Stimulated activated naive CD4-positive, alpha-beta T cell treated with Interleukin-2 at 50 U/mL for 16 hours (primary cell): ENCODE results near the gene TBC1D26.
"Not testable (repeated sequence)": the region's sequence is repeated elsewhere in the genome, so short reads cannot be mapped to it uniquely, and the experiment has no call there.

Experiments used
- DNase-seq: peaks from one replicate; lab custom pipeline; 2025; lab: John Stamatoyannopoulos, UW

Gene TBC1D26

DNA sequence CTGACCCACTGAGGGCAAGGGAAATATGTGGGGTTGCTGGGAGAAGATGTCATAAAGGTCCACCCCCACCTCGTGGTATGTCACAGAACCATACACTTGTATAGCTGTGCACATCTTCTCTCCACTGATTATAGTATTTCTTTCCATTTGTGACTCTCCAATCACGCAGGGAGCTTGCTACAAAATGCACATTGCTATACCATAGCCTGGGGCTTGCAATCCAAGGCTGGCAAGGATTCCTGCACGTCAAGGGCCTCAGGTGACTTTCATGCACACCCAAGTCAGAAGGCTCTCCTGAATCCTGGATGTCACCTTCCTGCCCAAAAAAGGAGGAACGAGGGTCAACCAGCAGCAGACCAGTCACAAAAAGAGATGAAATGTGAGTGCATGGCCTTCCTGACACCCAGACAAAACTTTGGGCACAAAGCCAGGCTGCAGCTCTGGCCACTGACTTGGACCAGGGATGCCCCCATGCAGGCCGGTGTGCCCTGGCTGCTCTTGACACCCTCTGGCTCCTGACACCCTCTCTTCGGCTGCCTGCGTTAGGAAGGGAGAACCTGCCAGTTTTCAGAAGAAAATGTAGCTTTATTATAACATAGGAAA, 12.1 kb downstream of the TBC1D26 start:
- DNase-seq = no peak

DNA sequence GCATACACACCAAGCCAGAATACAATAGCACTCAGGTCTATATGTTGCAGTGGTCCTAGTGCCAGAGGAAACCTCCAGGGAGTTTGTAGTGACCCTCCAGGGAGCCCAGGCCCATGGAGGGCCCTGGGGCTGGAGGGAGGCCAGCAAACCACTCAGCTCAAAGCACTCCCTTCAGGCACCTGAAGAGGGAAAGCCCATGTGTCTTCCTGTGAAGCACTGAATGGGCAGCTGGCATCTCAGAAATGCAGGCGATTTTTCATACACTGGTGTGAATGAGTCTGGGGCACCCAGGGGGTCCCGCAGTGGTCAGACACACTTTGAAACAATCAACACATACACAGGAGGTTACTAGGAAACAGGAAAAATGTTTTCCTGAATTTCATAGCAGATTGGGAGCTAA, 12.8 kb downstream of the TBC1D26 start:
- no peak for DNase-seq

DNA sequence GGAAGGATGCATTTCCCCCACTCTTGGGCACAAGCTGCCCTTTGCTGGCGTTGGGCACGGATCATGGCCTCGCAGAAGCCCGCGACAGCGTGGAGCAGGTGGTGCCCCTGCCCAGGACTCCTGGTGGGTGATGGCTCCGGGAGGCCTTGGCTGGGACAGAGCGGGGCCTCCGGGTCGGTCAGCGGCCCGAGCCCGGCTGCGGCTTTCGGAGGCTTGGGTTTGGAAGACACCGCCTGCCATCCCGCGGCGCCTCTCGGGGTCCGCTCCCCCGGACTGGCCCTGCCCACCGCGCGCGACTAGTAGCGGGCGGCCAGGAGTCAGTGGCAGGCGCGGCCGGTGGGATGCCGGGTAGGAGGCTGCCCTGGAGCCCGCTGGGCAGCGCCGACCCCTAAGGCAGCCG, 17.3 kb downstream of the TBC1D26 start:
- not testable (repeated sequence) for DNase-seq

DNA sequence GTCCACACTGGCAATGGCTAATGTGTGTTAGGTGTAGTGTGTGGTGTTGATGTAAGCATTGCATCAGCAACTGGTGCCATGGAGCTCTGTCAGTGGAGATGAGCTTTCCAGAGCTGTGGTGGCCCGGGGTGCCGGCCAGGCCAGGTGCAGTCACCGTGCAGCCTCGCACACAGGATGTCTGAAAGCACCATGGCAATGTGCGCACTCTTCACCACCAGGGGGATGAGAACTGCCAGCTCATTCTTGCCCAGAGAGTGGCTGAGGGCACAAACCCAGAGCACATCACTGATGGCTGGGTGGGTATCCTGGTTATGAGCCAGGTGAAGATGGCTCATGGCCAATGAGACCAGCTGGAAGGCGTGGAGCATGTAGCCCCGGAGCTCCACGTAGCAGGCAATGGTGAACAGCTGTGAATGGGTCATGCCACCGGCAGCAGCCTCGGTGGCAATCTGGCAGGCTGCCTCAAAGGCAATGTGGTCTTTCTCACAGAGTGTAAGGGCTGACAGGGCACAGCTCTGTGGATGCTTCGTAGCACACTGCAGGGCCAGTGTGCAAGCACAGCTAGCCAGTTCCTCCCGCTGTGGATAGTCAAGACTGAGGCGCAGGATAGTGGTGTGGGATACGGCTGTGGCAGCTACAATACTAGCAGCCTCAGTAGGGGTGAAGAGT, 36.9 kb downstream of the TBC1D26 start:
- DNase-seq = not testable (repeated sequence)

DNA sequence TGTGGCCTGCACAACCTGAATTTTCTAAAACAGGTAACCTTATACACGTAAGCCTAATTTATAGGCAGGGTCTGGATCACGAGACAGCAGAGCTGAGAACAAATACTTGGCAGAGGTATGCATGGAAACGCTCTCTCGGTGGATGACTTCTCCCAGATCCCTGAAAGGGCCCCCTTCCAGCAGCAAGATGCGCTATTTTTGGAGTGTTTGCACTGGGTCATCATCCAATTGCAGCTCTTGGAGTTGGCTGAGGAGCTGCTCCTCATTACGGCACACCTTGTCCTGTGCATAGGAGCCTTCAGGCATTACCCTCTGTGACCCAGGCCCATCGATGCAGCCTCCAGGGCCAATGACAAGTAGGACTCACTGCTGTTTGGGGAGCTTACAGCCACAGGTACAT, 38.6 kb downstream of the TBC1D26 start:
- not testable (repeated sequence) for DNase-seq

DNA sequence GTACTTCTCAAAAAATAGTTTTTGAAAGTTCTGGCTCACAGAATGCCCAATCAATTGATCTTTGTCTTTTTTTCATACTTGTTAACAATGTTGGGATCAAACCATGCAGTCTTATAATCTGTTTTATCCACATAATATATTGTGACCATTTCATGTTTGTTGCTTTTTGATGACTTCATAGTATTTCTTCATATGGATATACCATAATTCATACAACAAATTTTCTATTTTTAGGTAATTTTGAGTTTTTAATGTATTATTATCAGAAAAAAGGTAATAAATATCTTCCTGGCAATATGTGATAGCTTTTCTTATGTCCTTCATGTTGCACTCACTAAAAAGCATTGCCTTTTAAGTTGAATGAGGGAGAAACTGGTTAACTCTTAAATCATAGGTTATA, 44.8 kb downstream of the TBC1D26 start:
- no peak for DNase-seq

DNA sequence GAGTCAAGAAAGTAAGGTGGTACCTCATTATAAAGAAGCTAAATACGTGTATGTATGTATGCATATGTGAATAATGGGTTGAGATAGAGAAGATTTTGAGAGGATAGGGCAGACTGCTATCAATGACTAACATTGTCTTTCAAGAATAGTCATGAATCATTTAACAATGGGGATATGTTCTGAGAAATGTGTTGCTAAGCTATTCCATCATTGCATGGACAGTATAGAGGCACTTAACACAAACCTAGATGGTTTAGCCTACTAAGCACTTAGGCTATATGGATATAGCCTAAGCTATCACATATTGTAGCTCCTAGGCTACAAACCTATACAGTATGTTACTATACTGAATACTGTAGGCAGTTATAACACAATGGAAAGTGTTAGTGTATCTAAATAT, 45.2 kb downstream of the TBC1D26 start:
- no peak for DNase-seq

DNA sequence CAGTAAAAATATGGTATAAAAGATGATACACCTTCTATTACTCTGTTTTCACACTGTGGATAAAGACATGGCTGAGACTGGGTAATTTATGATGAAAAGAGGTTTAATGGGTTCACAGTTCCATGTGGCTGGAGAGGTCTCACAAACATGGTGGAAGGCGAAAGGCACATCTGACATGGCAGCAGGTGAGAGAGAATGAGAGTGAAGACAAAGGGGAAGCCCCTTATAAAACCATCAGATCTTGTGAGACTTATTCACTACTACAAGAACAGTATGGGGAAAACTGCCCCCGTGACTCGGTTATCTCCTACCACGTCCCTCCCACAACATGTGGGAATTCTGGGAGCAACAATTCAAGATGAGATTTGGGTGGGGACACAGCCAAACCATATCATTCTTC, 45.6 kb downstream of the TBC1D26 start:
- DNase-seq = no peak

DNA sequence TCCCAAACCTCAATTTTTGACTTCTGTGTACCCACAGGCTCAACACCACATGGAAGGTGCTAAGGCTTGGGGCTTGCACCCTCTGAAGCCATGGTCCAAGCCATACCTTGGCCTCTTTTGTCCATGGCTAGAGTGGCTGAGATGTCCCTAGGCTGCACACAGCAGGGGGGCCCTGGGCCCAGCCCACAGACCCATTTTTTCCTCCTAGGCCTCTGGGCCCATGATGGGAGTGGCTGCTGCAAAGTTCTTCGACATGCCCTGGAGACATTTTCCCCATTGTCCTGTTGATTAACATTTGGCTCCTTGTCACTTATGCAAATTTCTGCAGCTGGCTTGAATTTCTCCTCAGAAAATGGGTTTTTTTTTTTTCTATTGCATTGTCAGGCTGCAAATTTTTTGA, 47.0 kb downstream of the TBC1D26 start:
- DNase-seq = no peak

DNA sequence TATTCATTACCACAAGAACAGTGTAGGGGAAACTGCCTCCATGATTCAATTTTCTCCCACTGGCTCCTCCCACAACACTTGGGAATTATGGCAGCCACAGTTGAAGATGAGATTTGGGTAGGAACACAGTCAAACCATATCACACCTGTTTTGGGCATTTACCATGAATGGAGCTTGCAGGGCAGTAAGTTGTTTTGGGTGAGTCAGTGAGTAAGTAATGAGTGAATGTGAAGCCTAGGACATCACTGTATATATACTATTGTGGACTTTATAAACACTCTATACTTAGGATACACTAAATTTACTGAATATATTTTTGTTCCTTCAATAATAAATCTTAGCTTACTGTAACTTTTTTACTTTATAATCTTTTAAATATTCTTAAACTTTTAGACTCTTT, 48.1 kb downstream of the TBC1D26 start:
- no peak for DNase-seq

DNA sequence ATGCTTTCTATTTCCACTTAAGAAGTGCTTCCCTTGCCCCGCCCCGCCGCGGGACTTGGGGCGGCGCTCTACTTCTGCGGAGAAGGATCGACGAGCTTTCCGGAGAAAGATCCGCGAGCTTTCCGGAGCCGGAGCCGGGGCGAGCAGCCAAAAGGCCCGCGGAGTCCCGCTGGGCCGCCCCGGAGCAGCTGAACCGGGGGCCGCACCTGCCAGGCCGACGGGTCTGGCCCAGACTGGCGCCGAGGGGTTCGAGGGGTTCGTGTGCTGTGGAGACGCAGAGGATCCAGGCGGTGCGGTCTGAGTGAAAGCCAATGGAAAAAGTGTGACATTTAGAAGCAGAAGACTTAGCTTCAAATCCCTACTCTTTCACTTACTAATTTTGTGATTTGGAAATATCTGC, 50.8 kb downstream of the TBC1D26 start:
- DNase-seq = no peak

DNA sequence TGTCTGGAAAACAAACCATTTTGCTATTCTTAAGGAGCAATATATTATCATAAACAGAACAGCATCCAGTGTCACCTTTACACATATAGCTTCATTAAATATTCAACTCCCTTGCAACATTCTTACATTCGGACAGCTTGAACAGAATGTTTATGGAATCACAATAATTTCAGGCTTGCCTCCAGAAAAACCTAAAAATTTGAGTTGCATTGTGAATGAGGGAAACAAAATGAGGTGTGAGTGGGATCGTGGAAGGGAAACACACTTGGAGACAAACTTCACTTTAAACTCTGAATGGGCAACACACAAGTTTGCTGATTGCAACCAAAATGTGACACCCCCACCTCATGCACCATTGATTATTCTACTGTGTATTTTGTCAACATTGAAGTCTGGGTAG, 51.4 kb downstream of the TBC1D26 start:
- DNase-seq = no peak

DNA sequence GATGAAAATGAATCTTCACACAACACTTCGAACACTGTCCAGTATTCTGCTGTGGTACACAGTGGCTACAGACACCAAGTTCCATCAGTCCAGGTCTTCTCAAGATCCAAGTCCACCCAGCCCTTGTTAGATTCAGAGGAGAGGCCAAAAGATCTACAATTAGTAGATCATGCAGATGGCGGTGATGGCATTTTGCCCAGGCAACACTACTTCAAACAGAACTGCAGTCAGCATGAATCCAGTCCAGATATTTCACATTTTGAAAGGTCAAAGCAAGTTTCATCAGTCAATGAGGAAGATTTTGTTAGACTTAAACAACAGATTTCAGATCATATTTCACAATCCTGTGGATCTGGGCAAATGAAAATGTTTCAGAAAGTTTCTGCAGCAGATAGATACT, 52.3 kb downstream of the TBC1D26 start:
- not testable (repeated sequence) for DNase-seq

DNA sequence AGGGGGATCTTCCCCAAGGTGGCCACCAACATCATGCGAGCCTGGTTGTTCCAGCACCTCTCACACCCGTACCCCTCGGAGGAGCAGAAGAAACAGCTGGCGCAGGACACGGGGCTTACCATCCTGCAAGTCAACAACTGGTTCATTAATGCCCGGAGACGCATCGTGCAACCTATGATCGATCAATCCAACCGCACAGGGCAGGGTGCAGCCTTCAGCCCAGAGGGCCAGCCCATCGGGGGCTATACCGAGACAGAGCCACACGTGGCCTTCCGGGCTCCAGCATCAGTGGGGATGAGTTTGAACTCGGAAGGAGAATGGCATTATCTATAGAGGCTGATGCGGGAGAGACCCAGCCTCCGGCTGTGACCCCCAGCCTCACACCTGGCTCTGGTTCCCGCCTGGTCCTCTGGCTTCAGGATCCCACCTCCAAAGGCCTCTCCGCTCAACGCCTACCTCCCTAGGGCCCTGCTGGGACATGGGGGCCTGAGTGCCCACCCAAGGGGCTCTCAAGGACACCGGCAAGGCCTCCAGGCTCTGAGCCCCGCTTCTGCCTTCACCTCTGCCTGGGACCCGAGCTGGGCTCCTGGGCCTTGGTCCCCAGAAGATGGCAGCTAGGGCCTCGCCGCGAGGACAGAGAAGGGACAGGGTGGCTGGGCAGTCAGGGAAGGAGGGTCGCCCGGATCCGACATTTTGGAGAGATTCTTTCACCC, 55.4 kb downstream of the TBC1D26 start:
- not testable (repeated sequence) for DNase-seq

DNA sequence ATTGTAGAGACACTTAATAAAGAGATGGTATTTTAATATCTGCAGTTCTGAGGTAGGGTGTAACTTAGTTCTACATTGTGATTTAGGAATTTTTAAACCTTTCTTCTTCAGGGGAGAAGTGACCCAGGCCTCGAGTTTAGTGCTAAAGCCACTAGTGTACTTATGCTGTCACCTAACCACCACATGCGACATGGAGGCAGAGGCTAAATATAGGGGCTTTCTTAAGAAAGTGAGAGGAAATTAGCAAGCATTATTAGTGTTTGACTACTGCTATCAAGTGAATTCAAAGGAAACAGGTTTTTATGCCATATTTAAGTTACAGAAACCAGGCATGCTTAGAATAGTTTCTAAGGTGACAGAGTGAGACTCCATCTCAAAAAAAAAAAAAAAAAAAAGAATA, 56.3 kb downstream of the TBC1D26 start:
- DNase-seq = not testable (repeated sequence)
